DMS53 treated with DMSO at 0.1 percent for 48 hours (cell line): ENCODE results near the gene GPR75.

Experiments
- DNase-seq: peaks from one replicate; lab custom pipeline; 2025; ENCODE audit not compliant: unreplicated experiment; lab: John Stamatoyannopoulos, UW

Gene GPR75

DNA sequence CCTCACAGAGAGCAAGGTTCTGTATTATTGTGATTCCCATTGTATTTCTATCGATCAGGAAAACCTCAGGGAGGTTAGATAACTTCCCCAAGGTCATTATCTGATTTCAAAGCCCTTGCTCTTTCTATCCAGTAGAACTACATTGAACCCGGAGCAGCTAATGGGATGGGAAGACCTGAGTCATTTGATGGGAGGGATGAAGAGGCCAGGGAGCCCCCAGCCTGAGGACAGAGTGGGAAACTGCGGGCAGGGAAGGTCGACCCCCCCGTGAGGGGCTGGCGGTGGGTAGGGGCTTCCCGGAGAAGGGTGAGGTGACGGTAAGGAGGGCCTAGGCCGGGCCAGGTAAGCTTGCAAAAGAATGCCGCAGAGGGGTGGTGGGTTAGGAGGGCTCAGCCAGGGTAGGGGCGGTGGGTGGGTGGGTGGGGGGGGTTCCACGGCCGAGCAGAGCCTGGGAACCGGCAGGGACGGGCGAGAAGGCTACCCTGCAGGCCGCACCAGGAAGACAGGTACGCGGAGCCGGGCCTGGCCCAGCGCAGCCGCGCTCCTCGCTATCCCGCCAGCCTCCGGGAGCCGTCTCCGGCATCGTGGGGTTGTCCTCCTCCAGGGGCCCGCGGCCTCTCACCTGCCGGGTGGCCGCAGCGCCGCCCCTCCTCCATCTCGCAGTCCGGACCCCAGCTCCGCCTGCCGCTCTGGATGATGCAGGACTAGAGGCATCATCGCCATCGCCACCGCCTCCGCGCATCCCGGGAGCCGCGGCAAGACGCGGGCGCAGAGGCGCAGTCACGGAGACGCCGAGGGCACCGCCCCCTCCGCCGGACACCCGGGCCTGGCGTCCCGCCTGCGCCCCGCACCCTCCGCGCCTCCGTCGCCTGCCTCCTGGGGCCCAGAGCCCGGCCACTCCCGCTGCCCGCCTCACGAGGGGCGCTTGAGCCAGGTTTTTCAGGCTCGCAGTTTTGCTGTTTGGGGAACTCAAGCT is at the start of gene GPR75:
Gene GPR75, minus strand, starts transcription at position 762 of the 976 bp plus-strand sequence. CDS start 5,211 bp downstream, outside the sequence.
- DNase-seq = no peak

DNA sequence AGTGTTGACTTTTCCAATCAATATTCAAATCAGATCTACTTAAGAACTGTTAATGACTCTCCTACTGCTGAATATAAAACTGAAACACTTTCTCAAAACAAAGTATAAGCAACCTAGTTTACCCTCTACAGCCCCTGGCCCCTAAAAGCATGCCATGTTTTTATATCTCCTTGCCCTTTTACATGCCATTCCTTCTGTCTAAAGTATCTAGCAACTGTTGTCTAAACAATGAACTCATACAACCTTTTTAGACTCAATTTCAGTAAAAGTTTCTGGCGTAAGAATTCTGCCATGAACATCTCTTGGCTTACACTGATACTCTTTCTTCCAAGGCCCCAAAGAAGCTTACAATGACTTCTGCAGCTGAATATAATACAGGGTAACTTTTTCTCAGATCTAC is 47.8 kb upstream of the GPR75 start:
- DNase-seq = no peak

GRCh38 chr2:53905396-53905795 is 45.6 kb upstream of the GPR75 start:
- no peak for DNase-seq

- DNase-seq = no peak
Measured at GRCh38 chr2:53903011-53903410, 43.2 kb upstream of the GPR75 start.

DNA sequence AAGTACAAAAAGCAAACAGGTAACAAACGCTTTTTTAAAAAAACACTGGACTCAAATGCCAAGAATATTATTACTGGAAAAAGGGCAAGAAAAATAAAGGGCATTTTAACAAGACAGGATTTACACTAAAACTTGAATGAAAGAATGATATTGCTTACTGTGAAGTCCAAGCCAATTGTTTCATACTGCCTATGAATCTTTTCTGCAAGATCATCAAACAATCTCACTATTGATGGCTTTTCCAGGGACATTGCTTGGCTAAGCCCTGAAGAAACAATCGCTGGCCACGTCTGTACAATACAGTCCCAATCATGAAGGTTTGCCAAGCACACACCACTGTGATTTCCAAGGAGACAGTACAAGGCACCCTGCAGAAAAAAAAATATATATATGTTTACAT is 41.4 kb upstream of the GPR75 start:
- DNase-seq = no peak

DNA sequence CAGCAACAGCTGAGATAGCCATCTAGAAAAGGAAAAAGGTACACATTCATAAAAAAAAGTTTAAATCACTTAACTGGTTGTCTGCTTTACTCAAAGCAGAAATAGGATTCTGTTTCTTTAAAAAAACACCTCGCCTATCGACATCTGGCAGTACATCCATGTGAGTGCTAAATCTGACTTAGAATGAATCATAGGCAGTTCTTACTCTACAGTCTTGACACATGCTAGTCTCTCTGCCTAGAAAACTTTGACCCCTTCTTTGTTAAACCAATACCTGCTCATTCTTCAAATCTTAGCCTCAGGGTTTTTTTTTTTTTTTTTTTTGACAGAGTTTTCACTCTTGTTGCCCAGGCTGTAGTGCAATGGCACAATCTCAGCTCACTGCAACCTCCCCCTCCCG is 37.1 kb upstream of the GPR75 start:
- no peak for DNase-seq

DNA sequence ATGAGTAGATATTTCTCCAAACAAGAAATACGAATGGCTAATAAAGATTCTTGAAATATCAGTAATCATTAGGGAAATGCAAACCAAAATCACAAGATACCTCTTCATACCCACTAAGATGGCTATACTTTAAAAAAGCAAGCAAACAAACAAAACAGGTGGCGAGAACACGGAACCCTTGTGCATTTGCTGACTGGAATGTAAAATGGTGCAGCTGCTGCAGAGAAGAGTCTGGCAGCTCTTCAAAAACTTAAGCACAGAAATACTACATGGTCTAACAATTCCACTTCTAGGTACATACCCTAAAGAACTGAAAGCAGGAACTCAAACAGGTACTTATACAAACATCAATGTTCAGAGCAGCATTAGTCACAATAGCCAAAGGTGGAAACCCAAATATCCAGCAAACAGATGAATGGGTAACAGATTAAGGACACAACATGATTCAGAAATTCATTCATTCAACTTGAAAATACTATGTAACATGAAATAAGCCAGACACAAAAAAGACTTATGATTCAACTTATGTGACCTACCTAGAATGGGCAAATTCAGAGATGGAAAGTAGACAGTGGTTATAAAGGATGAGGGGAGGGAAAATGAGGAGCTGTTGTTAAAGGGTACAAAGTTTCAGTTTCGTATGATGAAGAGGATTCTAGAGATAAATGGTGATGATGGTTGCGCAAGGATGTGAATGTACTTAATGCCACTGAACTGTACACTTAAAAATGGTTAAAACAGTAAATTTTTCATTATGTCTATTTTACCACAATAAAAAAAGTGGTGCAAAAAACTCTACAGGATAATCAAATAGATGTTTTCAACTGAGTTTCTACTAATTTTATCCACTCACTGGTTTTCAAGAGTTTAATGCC is 26.9 kb upstream of the GPR75 start:
- DNase-seq = no peak

- no peak for DNase-seq
Measured at GRCh38 chr2:53884883-53885282, 25.1 kb upstream of the GPR75 start.

DNA sequence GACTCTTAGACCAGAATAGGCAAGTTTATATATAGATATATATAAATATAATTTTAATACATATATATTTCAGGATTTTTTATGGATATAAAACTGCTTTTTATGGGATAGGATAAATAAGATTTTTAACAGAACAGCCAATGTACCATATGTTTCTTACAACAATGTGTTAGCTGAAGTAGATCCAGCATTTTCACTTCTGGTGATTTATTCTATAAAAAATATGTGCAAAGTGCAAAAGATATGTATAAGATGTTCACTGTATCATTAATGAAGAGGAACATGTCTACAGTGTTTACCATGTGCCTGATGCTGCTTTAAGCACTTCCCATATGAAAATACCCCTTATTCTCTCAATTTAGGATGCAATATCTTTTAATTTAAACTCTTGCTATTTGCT is 22.2 kb upstream of the GPR75 start:
- no peak for DNase-seq

GRCh38 chr2:53881360-53881759 is 21.6 kb upstream of the GPR75 start:
- no peak for DNase-seq

GRCh38 chr2:53880756-53881155 is 21.0 kb upstream of the GPR75 start:
- DNase-seq = no peak

GRCh38 chr2:53877556-53877955 is 17.8 kb upstream of the GPR75 start:
- no peak for DNase-seq

DNA sequence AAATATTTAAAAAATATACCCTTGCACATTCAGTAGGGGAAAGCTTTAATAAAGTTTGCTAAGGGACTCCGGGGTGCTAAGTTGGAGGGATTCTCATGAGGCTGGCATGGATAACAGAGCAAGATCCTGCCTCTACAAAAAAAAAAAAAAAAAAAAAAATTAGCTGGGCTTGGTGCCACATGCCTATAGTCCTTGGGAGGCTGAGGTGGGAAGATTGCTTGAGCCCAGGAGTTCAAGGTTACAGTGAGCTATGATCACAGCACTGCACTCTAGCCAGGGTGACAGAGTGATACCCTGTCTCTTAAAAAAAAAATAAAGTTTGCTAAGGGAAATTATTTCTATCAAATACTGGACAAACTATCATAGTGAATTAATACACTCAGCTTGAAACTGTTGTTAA is 17.3 kb upstream of the GPR75 start:
- DNase-seq = no peak

DNA sequence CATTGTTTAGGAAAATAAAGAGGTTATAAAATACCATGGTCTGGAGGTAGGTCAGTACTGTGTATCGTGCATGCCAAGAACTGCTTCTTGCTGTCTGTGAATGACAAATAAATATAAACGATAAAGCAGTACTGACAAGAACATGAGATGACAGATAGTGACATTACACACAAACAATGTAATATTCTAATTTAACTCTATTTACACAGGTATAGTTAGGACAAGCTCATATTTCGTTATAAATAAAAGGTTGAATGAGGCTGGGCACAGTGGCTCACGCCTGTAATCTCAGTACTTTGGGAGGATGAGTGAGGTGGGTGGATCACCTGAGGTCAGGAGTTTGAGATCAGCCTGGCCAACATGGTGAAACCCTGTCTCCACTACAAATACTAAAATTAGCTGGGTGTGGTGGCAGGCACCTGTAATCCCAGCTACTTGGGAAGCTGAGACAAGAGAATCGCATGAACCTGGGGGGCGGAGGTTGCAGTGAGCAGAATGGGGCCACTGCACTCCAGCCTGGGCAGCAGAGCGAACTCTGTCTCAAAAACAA is 14.7 kb upstream of the GPR75 start:
- no peak for DNase-seq

GRCh38 chr2:53867773-53868172 is 8.0 kb upstream of the GPR75 start:
- no peak for DNase-seq

DNA sequence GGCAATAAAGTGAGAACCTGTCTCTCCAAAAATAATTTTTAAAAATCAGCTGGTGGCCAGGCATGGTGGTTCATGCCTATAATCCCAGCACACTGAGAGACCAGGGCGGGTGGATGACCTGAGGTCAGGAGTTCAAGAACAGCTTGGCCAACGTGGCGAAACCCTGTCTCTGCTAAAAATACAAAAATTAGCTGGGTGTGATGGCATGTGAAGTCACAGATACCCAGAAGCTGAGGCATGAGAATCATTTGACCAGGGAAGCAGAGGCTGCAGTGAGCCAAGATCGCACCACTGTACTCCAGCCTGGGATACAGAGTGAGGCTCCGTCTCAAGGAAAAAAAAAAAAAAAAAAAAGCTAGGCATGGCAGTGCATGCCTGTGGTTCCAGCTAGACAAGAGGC is 7.4 kb upstream of the GPR75 start:
- no peak for DNase-seq

- no peak for DNase-seq
Measured at GRCh38 chr2:53865962-53866361, 6.2 kb upstream of the GPR75 start.

GRCh38 chr2:53865264-53865663 is 5.5 kb upstream of the GPR75 start:
- no peak for DNase-seq

DNA sequence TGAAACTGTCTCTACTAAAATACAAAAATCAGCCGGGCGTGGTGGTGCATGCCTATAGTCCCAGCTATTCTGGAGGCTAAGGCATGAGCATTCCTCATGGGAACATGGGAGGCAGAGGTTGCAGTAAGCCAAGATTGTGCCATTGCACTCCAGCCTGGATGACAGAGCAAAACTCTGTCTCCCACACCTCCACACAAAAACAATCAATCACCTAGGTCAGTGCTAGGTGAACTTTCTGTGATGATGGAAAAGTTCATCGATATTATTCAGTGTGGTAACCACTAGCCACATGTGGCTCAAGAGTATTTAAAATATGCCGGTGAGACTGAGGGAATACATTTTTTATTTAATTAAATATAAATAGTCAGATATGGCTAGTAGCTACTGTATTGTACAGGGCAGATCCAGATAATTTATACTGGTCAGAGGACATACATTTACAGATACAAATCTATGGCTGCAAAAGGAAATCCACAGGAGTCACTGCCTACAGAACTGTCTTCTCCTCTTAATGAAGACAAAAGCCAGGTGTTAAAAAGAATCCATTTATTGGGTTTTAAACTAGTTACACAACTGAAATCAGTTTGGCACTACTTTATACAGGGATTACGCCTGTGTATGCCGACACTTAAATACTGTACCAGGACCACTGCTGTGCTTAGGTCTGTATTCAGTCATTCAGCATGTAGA is 3.9 kb upstream of the GPR75 start:
- DNase-seq = no peak

DNA sequence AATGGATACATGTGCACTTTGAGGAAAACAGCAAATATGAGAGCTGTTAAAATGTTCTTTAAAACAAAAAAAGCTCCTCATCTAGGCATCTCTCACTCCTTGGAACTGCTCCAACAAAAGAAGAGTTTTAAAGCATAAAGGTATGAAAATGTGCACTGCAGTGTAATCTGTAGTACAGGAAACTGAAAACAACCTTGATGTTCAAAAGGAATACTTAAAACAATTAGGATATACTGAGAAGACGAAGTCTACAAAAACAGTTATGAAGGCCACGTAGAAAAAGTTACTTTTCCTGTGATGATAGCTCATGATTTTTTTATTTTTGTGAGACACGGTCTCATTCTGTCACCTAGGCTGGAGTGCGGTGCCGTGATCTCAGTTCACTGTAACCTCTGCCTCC is 2.1 kb upstream of the GPR75 start:
- DNase-seq = no peak

- no peak for DNase-seq
Measured at GRCh38 chr2:53856272-53856671, 3.5 kb downstream of the GPR75 start.
